CD4-positive, alpha-beta T cell treated with Interleukin-17A for 4 hours (primary cell): Measurements from ENCODE around the gene NAA11.

ENCODE experiments used
- DNase-seq: peaks from one replicate; pipeline ENCODE4 v3.0.0-alpha.2; 2020; ENCODE audit warnings: mixed read lengths

NAA11 gene

GRCh38 chr4:79325864-79326328 lies at the start of gene NAA11:
TSS of gene NAA11 (minus strand) at chr4:79326061. CDS start at chr4:79325877, 184 bp downstream.
- DNase-seq = no peak

DNA sequence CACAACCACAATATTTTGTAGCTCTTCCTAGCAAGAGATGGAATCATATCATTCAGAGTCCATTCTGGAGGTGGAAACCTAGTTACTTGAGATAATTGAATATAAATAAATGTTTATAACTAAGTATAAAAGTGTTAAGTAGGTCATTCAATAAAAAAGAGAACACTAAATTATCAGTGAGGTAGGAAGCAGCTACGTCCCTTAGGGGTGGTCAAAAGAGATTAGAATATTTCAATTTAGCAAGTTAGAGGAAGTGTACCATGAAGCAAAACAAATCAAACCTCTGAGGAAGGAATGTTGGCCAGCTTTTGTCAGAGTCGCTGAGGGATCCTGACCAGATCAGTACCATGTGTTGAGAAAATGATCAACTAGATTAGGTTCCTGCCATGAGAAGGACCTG lies 44.2 kb upstream of the NAA11 start:
- no peak for DNase-seq

GRCh38 chr4:79367096-79367495 lies 41.2 kb upstream of the NAA11 start:
- no peak for DNase-seq

DNA sequence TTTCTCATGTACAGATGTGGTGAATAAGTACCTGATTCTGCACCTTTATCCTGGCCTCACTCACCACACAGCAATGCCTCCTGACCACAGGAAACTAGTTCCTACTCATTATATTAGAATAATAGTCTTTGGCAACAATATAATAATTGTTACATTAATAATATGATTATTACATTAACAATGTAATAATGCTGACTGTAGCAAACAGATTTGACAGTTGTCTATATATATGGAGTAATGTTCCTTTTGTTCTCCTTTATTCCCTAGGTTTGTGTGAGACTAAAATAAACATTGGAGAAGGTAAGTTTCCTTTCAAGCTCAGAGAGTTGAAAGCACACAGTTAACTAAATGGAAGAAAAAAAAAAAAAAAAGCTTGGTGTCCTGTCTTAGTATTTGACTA lies 40.6 kb upstream of the NAA11 start:
- no peak for DNase-seq

DNA sequence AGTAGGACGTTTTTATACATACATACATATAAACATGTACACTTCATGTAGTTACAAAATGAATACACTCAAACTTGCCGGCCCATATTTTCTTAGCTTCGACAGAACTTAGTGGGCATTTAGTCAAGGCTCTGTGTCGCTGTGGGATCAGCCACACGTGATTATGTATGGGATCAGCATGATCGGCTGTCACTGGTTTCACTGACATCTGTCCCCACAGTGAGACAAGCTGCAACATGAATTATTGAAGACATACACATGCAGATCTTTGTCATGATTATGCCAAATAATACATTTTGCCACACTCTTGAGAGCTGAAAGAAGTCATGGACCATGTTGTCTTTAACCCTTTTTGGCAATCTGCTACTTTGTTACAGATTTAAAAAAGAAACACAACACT lies 38.2 kb upstream of the NAA11 start:
- no peak for DNase-seq

GRCh38 chr4:79362626-79363025 lies 36.8 kb upstream of the NAA11 start:
- DNase-seq = no peak

DNA sequence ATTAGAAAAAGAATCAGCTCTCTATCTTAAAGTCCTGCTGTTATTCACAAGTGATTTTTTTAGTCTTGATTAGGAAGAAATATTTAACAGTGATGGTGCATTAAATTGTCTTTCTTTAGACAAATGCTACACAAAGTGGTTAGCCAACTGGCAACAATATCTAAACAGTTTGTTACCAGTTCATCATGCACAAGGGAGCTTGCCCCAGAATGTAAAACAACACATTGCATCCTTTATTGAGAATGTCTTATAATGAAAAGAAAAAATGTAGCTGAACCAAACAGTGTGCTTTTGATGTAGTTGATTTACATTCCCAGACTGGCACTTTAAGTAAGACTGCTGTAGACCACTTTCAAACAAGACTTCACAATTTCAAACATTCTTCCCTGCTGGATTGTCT lies 34.1 kb upstream of the NAA11 start:
- no peak for DNase-seq

DNA sequence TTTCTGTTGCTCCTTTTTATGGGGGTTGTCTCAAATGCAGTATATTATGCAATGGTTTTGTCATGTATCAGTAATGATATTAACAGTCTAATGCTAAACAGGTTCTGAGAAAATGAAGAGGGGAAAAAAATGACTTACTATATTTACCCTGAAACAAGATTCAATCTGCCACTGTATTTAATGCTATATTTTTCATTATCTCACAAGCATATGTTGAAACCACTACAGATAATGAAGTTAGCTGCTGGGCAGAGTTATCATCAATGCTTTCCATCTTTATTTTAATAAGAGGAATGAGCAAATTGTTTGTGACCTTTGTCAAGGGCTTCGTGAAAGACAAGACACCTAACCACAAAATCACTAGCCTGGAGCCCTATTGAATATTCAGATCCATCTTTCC lies 32.6 kb upstream of the NAA11 start:
- no peak for DNase-seq

DNA sequence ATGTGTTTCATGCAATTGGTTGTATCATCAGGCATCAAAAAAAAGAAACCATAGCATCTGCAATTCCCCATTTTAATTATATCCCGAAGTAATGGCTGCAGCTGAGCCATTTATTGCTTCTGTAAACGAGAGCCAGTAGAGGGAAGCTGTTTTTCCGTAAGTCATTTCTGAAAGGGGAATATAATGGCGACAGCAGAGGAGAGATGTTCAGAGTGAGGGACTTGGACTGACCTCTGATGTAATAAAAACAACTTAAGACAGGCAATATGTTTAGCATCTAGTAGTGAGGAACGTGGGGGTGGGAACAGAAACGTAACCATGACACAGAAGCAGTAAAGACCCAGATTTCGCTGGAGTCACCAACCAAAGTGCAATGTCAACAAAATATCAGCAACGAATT lies 31.5 kb upstream of the NAA11 start:
- DNase-seq = no peak

DNA sequence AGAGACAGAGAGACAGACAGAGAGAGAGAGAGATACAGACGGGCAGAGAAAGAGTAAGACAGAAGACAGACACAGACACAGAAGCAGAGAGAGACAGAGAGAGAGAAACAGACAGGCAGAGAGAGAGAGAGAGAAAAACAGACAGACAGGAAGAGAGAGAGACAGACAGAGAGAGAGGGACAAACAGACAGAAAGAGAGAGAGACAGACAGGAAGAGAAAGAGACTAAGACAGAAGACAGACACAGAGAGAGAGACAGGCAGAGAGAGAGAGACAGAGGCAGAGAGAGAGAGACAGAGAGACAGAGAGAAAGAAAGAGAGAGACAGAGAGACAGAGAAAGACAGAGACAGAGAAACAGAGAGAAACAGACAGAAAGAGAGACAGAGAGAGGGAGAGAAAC lies 27.2 kb upstream of the NAA11 start:
- no peak for DNase-seq

GRCh38 chr4:79348405-79348804 lies 22.5 kb upstream of the NAA11 start:
- no peak for DNase-seq

GRCh38 chr4:79341893-79342653 lies 16.2 kb upstream of the NAA11 start:
- no peak for DNase-seq

DNA sequence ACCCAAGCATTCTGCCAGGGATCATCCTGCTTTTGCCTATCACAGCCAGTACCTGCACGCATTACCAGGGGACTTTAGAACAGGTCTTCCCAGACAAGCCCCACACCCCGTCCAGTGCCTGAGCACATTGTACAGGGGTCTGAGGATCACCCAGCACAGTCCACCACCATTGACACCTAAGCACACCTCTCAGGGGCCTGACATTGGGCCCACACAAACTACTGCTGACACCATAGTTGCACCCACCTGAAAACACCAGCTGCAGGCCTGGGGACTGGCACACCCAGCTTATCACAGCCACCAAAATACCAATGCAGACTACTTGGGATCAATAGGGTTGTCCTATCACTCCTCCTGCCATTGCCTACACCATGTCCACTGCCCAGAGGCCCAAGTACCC lies 14.7 kb upstream of the NAA11 start:
- no peak for DNase-seq

DNA sequence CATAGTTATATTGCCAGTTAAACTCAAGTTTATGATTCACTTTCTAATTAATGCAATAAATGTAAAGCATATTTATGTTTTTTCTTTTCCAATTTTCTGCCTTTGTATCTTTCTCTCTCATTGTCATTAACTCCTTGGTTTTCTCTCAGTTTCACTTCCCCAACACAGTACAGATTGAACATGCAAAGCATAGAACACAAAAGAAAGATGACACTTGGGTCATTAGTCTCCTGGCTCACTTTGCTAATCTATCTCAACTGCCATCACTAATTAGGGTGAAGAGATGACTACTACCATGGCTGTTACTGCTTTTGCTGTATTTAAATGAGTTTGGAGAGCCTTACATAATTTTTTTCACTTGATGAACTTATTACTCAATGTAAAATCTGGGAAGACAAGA lies 12.3 kb upstream of the NAA11 start:
- DNase-seq = no peak

DNA sequence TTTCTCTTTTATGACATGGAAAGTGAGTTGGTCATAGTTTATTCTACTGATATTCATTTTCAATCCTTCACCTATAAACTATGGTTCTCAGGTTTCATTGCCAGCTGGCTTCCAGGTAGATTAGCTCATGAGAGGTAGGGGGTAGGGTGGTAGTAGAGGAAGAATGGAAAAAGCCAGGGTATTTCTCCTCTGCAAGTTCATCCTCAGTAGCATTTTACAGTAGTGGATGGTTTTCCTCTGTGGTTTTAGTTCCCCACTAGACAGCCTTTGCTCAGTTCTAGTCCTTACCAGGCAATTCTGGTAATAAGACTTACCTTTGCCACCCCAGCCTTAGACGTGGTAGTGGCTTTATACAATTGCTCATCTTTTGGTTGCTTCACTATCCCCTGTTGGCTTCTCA lies 8.9 kb upstream of the NAA11 start:
- no peak for DNase-seq

DNA sequence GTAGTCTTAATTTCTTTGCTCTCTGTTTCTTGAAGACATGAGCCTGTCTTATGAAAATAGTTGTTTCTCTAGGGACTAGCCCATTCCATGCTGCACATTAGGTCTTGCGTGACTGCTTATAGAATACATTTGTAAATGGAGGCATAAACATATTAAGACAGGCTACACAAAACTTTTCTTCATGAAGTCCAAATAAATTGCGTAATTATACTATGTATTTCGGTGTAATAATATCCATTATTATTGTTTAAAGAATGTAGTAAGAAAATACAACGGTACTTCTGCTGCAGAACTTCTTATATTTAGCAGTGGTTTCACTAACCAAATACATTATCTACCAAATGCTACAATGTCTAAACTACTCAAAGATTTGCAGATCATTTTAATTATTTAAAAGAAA lies 8.5 kb upstream of the NAA11 start:
- DNase-seq = no peak

- no peak for DNase-seq
These were observed 5.4 kb upstream of the NAA11 start for GRCh38 chr4:79331126-79331876.

DNA sequence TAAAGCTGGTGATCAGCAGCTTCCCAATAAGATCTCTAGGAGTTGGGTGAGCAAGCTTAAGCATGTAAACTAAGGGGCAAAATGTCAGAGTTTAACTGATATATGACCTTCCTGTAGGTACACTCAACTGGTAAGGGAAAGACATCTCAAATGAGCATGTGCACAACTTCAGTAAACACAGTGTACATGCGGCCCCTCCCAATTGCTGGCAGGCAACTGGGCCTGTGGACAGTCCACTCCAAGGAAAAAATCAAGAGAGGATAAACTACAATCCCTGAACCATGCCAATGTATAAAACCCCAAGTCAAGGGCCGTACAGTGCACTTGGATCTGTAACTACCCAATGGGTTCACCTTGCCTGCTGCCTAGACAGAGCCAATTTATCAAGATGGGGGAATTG lies 4.9 kb upstream of the NAA11 start:
- no peak for DNase-seq

GRCh38 chr4:79325436-79325835 lies 425 bp downstream of the NAA11 start:
- DNase-seq = no peak

DNA sequence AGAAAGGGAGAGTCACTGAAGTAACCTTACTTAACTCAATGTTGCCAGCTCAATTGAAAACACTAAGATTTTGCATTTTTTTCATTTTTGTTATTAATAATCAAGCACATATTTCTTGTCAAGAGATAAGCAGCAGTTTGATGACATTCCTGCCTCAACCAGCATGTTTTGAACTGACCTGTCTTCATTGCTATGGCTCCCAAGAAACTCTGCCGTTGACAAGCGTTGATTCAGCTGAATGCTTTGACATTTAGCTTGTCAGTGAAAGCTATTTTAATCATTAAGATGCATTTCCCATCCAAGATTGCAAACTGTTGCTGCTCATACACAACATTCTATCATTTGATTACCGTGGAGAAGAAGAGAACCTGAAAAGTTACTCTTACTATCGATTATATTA lies 5.9 kb downstream of the NAA11 start:
- no peak for DNase-seq

- DNase-seq = no peak
These were observed 8.2 kb downstream of the NAA11 start for GRCh38 chr4:79317711-79318110.

GRCh38 chr4:79315891-79316290 lies 10.0 kb downstream of the NAA11 start:
- DNase-seq = no peak

DNA sequence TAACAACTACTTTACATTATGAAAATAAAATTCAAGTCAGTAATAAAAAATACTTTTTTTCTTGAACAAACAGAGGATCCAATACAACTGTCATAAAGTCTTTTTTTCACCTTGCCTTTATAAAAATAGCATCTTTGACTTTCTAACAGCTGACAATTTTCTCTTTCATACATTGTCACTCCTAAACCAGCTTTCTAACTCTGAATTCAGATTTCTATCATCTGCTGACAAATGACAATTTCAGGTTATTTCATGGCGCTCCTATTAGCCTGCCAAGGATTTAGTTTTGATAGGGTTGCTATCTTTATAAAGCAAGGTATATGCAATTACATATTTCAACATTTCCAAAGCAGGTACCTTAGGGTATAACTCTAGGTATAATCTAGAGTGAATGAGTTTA lies 14.6 kb downstream of the NAA11 start:
- no peak for DNase-seq

DNA sequence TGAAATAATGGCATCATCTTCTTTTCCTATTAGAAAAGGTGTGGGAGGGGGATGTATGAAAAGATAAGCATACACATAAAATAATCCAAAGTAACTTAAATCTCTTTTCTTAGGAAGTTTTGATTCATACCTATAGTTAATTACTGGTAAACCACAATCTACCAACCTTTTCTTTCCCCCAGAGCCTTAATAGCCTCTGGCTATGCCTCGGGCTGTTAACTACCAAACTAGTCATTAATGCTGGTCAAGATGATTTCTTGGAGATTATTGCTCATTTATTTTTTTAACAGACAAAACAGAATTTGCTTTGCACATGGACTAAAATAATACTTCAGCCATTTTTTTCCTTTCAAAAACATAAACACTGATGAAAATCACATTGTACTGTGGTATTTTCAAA lies 16.9 kb downstream of the NAA11 start:
- DNase-seq = no peak

DNA sequence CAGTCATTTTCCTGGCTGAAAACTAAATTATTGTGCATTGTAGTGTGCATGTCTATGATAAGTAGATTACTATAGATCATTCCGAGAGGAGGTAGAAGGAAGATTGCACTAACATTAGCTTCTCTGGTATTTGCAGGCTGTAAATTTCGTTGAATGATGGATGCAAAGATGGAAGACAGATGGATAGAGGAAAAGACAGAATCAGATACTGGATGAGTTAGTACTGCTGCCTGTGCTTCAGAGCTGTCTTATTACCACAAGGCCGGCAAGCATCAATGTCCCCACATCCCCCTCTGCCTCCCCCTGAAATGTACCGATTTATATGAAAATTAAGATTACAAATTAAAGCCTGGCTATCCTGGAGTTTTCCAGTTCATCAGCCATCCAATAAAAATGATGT lies 17.7 kb downstream of the NAA11 start:
- DNase-seq = no peak
